Measurements from ENCODE around the gene LAMA2. TPM values are rescaled to one million over a fixed set of nuclear protein-coding genes. Genes with fewer than 3 reads are reported as not detected.

Gene LAMA2
- total and polyA plus RNA-seq, 2 experiments from 2014 or later = 0.91 to 6.4 TPM

GRCh38 chr6:129381885-129382284 is 498.9 kb downstream of the LAMA2 start:
- Histone ChIP-seq H2AFZ (no peak overlapping the region), H3K4me2 (no peak overlapping the region), H3K9me2 (ENCODE audit: insufficient read depth) (peaks cover 4% of the 10 kb centered on the region; the same call in 1 of the 2 replicates), H3K4me1 (ENCODE audit: insufficient read depth) (peaks cover 9% of the 10 kb centered on the region; the same call in 1 of the 2 replicates), H4K20me1 (replicated peaks; ENCODE audit: insufficient read depth) (no peaks in the 10 kb centered on the region), H3K36me3 (ENCODE audit: insufficient read depth) (no peaks in the 10 kb centered on the region), H3K27ac (ENCODE audit: low read depth) (no peak overlapping the region), H3F3A (replicated peaks; ENCODE audit: low read depth) (no peaks in the 10 kb centered on the region), H3K4me3 (no peak overlapping the region), H3K79me2 (replicated peaks; ENCODE audit: insufficient read depth) (no peaks in the 10 kb centered on the region), H3K27me3 (ENCODE audit: insufficient read depth) (no peaks in the 10 kb centered on the region)
- ATAC-seq (no peak), DNase-seq (ENCODE audit: low spot score) (no peak)
- Mint-ChIP-seq H3K4me3 (no peak overlapping the region), H3K36me3 (ENCODE audit: low read depth) (no peaks in the 10 kb centered on the region), H3K9me3 (no peaks in the 10 kb centered on the region), H3K27me3 (ENCODE audit: insufficient read depth, low read depth, poor library complexity) (peaks cover 1% of the 10 kb centered on the region), H3K27ac (no peak overlapping the region), H3K4me1 (peaks cover 5% of the 10 kb centered on the region; the same call in 1 of the 3 replicates)
- TF ChIP-seq STAT1 (IDR thresholded peaks at IDR 0.05; ENCODE audit: unreplicated experiment) = no peak
- TF ChIP-seq CREB1 (CRISPR knock-in tag; IDR thresholded peaks at IDR 0.05; ENCODE audit: low read depth) = no peak
- TF ChIP-seq EZH2 (IDR thresholded peaks at IDR 0.05; ENCODE audit: low read depth, unreplicated experiment) = no peak
- TF ChIP-seq, protein P1, sequence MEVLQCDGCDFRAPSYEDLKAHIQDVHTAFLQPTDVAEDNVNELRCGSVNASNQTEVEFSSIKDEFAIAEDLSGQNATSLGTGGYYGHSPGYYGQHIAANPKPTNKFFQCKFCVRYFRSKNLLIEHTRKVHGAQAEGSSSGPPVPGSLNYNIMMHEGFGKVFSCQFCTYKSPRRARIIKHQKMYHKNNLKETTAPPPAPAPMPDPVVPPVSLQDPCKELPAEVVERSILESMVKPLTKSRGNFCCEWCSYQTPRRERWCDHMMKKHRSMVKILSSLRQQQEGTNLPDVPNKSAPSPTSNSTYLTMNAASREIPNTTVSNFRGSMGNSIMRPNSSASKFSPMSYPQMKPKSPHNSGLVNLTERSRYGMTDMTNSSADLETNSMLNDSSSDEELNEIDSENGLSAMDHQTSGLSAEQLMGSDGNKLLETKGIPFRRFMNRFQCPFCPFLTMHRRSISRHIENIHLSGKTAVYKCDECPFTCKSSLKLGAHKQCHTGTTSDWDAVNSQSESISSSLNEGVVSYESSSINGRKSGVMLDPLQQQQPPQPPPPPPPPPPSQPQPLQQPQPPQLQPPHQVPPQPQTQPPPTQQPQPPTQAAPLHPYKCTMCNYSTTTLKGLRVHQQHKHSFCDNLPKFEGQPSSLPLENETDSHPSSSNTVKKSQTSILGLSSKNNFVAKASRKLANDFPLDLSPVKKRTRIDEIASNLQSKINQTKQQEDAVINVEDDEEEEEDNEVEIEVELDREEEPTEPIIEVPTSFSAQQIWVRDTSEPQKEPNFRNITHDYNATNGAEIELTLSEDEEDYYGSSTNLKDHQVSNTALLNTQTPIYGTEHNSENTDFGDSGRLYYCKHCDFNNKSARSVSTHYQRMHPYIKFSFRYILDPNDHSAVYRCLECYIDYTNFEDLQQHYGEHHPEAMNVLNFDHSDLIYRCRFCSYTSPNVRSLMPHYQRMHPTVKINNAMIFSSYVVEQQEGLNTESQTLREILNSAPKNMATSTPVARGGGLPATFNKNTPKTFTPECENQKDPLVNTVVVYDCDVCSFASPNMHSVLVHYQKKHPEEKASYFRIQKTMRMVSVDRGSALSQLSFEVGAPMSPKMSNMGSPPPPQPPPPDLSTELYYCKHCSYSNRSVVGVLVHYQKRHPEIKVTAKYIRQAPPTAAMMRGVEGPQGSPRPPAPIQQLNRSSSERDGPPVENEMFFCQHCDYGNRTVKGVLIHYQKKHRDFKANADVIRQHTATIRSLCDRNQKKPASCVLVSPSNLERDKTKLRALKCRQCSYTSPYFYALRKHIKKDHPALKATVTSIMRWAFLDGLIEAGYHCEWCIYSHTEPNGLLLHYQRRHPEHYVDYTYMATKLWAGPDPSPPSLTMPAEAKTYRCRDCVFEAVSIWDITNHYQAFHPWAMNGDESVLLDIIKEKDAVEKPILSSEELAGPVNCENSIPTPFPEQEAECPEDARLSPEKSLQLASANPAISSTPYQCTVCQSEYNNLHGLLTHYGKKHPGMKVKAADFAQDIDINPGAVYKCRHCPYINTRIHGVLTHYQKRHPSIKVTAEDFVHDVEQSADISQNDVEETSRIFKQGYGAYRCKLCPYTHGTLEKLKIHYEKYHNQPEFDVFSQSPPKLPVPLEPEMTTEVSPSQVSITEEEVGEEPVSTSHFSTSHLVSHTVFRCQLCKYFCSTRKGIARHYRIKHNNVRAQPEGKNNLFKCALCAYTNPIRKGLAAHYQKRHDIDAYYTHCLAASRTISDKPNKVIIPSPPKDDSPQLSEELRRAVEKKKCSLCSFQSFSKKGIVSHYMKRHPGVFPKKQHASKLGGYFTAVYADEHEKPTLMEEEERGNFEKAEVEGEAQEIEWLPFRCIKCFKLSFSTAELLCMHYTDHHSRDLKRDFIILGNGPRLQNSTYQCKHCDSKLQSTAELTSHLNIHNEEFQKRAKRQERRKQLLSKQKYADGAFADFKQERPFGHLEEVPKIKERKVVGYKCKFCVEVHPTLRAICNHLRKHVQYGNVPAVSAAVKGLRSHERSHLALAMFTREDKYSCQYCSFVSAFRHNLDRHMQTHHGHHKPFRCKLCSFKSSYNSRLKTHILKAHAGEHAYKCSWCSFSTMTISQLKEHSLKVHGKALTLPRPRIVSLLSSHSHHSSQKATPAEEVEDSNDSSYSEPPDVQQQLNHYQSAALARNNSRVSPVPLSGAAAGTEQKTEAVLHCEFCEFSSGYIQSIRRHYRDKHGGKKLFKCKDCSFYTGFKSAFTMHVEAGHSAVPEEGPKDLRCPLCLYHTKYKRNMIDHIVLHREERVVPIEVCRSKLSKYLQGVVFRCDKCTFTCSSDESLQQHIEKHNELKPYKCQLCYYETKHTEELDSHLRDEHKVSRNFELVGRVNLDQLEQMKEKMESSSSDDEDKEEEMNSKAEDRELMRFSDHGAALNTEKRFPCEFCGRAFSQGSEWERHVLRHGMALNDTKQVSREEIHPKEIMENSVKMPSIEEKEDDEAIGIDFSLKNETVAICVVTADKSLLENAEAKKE (CRISPR knock-in tag; IDR thresholded peaks at IDR 0.05) = no peak
- TF ChIP-seq EZH2phosphoT487 (IDR thresholded peaks at IDR 0.05; ENCODE audit: unreplicated experiment) = no peak
- TF ChIP-seq JUNB (IDR thresholded peaks at IDR 0.05; ENCODE audit: unreplicated experiment) = no peak
- TF ChIP-seq, protein P2, sequence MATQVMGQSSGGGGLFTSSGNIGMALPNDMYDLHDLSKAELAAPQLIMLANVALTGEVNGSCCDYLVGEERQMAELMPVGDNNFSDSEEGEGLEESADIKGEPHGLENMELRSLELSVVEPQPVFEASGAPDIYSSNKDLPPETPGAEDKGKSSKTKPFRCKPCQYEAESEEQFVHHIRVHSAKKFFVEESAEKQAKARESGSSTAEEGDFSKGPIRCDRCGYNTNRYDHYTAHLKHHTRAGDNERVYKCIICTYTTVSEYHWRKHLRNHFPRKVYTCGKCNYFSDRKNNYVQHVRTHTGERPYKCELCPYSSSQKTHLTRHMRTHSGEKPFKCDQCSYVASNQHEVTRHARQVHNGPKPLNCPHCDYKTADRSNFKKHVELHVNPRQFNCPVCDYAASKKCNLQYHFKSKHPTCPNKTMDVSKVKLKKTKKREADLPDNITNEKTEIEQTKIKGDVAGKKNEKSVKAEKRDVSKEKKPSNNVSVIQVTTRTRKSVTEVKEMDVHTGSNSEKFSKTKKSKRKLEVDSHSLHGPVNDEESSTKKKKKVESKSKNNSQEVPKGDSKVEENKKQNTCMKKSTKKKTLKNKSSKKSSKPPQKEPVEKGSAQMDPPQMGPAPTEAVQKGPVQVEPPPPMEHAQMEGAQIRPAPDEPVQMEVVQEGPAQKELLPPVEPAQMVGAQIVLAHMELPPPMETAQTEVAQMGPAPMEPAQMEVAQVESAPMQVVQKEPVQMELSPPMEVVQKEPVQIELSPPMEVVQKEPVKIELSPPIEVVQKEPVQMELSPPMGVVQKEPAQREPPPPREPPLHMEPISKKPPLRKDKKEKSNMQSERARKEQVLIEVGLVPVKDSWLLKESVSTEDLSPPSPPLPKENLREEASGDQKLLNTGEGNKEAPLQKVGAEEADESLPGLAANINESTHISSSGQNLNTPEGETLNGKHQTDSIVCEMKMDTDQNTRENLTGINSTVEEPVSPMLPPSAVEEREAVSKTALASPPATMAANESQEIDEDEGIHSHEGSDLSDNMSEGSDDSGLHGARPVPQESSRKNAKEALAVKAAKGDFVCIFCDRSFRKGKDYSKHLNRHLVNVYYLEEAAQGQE (IDR thresholded peaks at IDR 0.05; ENCODE audit: unreplicated experiment) = no peak
- no peak for TF ChIP-seq ZNF114 (CRISPR knock-in tag; IDR thresholded peaks at IDR 0.05)
- TF ChIP-seq ETS1 (IDR thresholded peaks at IDR 0.05) = no peak
- TF ChIP-seq, protein P3, sequence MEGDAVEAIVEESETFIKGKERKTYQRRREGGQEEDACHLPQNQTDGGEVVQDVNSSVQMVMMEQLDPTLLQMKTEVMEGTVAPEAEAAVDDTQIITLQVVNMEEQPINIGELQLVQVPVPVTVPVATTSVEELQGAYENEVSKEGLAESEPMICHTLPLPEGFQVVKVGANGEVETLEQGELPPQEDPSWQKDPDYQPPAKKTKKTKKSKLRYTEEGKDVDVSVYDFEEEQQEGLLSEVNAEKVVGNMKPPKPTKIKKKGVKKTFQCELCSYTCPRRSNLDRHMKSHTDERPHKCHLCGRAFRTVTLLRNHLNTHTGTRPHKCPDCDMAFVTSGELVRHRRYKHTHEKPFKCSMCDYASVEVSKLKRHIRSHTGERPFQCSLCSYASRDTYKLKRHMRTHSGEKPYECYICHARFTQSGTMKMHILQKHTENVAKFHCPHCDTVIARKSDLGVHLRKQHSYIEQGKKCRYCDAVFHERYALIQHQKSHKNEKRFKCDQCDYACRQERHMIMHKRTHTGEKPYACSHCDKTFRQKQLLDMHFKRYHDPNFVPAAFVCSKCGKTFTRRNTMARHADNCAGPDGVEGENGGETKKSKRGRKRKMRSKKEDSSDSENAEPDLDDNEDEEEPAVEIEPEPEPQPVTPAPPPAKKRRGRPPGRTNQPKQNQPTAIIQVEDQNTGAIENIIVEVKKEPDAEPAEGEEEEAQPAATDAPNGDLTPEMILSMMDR (conservative IDR thresholded peaks at IDR 0.05; ENCODE audit: low read depth in 2 of 2) = no peak
- no peak for TF ChIP-seq POLR2AphosphoS5 (IDR thresholded peaks at IDR 0.05; ENCODE audit: low read depth)
- no peak for TF ChIP-seq NANOG (IDR thresholded peaks at IDR 0.05; ENCODE audit: borderline replicate concordance)
